Gastroesophageal sphincter (tissue), 3 donors: ENCODE measurements around the gene IFIH1.

ENCODE experiments used
- CTCF ChIP-seq, 4 experiments: fragments of 200-600 bp in 2 of 4; fragments of 450-650 bp in 2 of 4; sonication (generic) in 1 of 4; IDR thresholded peaks; one replicate each; pipeline ENCODE4 v1.5.1; 2017 to 2019; ENCODE audit warnings: antibody characterized with exemption in 4 of 4, mild to moderate bottlenecking in 2 of 4, moderate library complexity in 2 of 4
- POLR2A ChIP-seq, 2 donors: fragments of 450-650 bp; IDR thresholded peaks; one replicate each; pipeline ENCODE4 v1.6.1; 2017; ENCODE audit warnings: antibody characterized with exemption in 2 of 2, mild to moderate bottlenecking in 2 of 2, moderate library complexity in 1 of 2
- POLR2AphosphoS5 ChIP-seq: sonication (generic); formaldehyde crosslinking; IDR thresholded peaks from one replicate; pipeline ENCODE4 v1.6.1; 2017; ENCODE audit warnings: antibody characterized with exemption

- TF ChIP-seq CTCF (IDR thresholded peaks at IDR 0.05) (no peak), POLR2A (IDR thresholded peaks at IDR 0.05) (no peak), POLR2AphosphoS5 (no peak)
Measured at GRCh38 chr2:162308747-162309503, 9.6 kb downstream of the IFIH1 start.
